Activated T-cell treated with anti-CD3 and anti-CD28 coated beads for 4 hours (primary cell): ENCODE data around the gene RHO.
A peak's percentile ranks its signal among the peaks of the same experiment; 100 is the strongest.
"Not testable (repeated sequence)": the region's sequence is repeated elsewhere in the genome, so short reads cannot be mapped to it uniquely, and the experiment has no call there.

Experiments
- DNase-seq: peaks from one replicate; pipeline ENCODE4 v3.0.0-alpha.2; 2020

Gene RHO

GRCh38 chr3:129528589-129529100 is at the start of gene RHO:
Gene RHO (plus strand): TSS chr3:129528639. CDS start chr3:129528734, 95 bp downstream.
- DNase-seq = no peak

GRCh38 chr3:129481225-129481765 is 47.1 kb upstream of the RHO start:
- DNase-seq = not testable (repeated sequence)

GRCh38 chr3:129481766-129482332 is 46.6 kb upstream of the RHO start:
- peak; percentile 13 for DNase-seq

- DNase-seq = no peak
These were observed 45.7 kb upstream of the RHO start for GRCh38 chr3:129482721-129483120.

GRCh38 chr3:129483870-129484269 is 44.6 kb upstream of the RHO start:
- no peak for DNase-seq

GRCh38 chr3:129485146-129485545 is 43.3 kb upstream of the RHO start:
- DNase-seq = not testable (repeated sequence)

GRCh38 chr3:129485721-129486663 is 42.4 kb upstream of the RHO start:
- DNase-seq = no peak

- no peak for DNase-seq
These were observed 41.8 kb upstream of the RHO start for GRCh38 chr3:129486664-129487035.

GRCh38 chr3:129487183-129487867 is 41.1 kb upstream of the RHO start:
- DNase-seq = no peak

GRCh38 chr3:129487868-129488335 is 40.5 kb upstream of the RHO start:
- DNase-seq = not testable (repeated sequence)

GRCh38 chr3:129489258-129489657 is 39.2 kb upstream of the RHO start:
- not testable (repeated sequence) for DNase-seq

- peak; percentile 24 for DNase-seq
These were observed 38.2 kb upstream of the RHO start for GRCh38 chr3:129490273-129490675.

GRCh38 chr3:129491077-129491476 is 37.4 kb upstream of the RHO start:
- DNase-seq = not testable (repeated sequence)

- DNase-seq = no peak
These were observed 36.6 kb upstream of the RHO start for GRCh38 chr3:129491794-129492193.

- no peak for DNase-seq
These were observed 35.7 kb upstream of the RHO start for GRCh38 chr3:129492691-129493090.

GRCh38 chr3:129493206-129493605 is 35.2 kb upstream of the RHO start:
- no peak for DNase-seq

- not testable (repeated sequence) for DNase-seq
These were observed 33.9 kb upstream of the RHO start for GRCh38 chr3:129494499-129494898.

- DNase-seq = not testable (repeated sequence)
These were observed 33.3 kb upstream of the RHO start for GRCh38 chr3:129495006-129495639.

- not testable (repeated sequence) for DNase-seq
These were observed 30.6 kb upstream of the RHO start for GRCh38 chr3:129497876-129498275.

- DNase-seq = not testable (repeated sequence)
These were observed 29.6 kb upstream of the RHO start for GRCh38 chr3:129498603-129499488.

- DNase-seq = not testable (repeated sequence)
These were observed 28.7 kb upstream of the RHO start for GRCh38 chr3:129499604-129500333.
